Measurements from ENCODE around the gene HNRNPA1L2.
"Not testable (repeated sequence)": the region's sequence is repeated elsewhere in the genome, so short reads cannot be mapped to it uniquely, and the experiment has no call there.

The HNRNPA1L2 gene

GRCh38 chr13:52599037-52599847, 43.0 kb upstream of the HNRNPA1L2 start:
- peaks cover 8% of the 10 kb centered on the region for H3K4me1 ChIP-seq (ENCODE audit: insufficient read depth, low read length, poor library complexity, severe bottlenecking)
- H3K4me3 ChIP-seq (ENCODE audit: low read length, poor library complexity, severe bottlenecking): peak overlapping the region; percentile 80
- H3K4me2 ChIP-seq (ENCODE audit: low read depth, low read length, poor library complexity, severe bottlenecking): peak overlapping the region; percentile 69
- peak overlapping the region; percentile 85 for H3K9ac ChIP-seq (ENCODE audit: low read depth, low read length, poor library complexity, severe bottlenecking)
- no peaks in the 10 kb centered on the region for H3K9me2 ChIP-seq (replicated peaks; ENCODE audit: low read depth, low read length)
- no peaks in the 10 kb centered on the region for H4K20me1 ChIP-seq (ENCODE audit: insufficient read depth, low read length, poor library complexity, severe bottlenecking)
- H2AFZ ChIP-seq (ENCODE audit: low read length): peak overlapping the region; percentile 71
- TF ChIP-seq EZH2phosphoT487 (IDR thresholded peaks at IDR 0.05; ENCODE audit: borderline replicate concordance) (no peak), CTCF (conservative IDR thresholded peaks at IDR 0.05; ENCODE audit: low read length) (no peak)
- H3K79me2 ChIP-seq (ENCODE audit: insufficient read depth, low read length): no peaks in the 10 kb centered on the region
- H3F3A ChIP-seq (ENCODE audit: low read depth): no peaks in the 10 kb centered on the region
- no peaks in the 10 kb centered on the region for H3K9me3 ChIP-seq (ENCODE audit: insufficient read depth, low read depth, low read length)
- no peaks in the 10 kb centered on the region for H3K36me3 ChIP-seq (ENCODE audit: insufficient read depth, low read length)
- no peaks in the 10 kb centered on the region for H3K27me3 ChIP-seq (ENCODE audit: insufficient read depth, low read length, poor library complexity, severe bottlenecking)

- TF ChIP-seq CTCF (conservative IDR thresholded peaks at IDR 0.05; ENCODE audit: low read length): no peak
- no peak for TF ChIP-seq EZH2phosphoT487 (IDR thresholded peaks at IDR 0.05; ENCODE audit: borderline replicate concordance)
- Histone ChIP-seq H3K9me3 (ENCODE audit: insufficient read depth, low read depth, low read length) (no peaks in the 10 kb centered on the region), H3K27me3 (ENCODE audit: insufficient read depth, low read length, poor library complexity, severe bottlenecking) (no peaks in the 10 kb centered on the region), H3K4me1 (ENCODE audit: insufficient read depth, low read length, poor library complexity, severe bottlenecking) (peaks cover 8% of the 10 kb centered on the region), H3F3A (ENCODE audit: low read depth) (no peaks in the 10 kb centered on the region), H3K9me2 (replicated peaks; ENCODE audit: low read depth, low read length) (no peaks in the 10 kb centered on the region), H4K20me1 (ENCODE audit: insufficient read depth, low read length, poor library complexity, severe bottlenecking) (no peaks in the 10 kb centered on the region), H3K4me3 (ENCODE audit: low read length, poor library complexity, severe bottlenecking) (peak overlapping the region; percentile 80), H3K9ac (ENCODE audit: low read depth, low read length, poor library complexity, severe bottlenecking) (peak overlapping the region; percentile 85), H3K4me2 (ENCODE audit: low read depth, low read length, poor library complexity, severe bottlenecking) (peak overlapping the region; percentile 69), H3K79me2 (ENCODE audit: insufficient read depth, low read length) (no peaks in the 10 kb centered on the region), H2AFZ (ENCODE audit: low read length) (peak overlapping the region; percentile 71), H3K36me3 (ENCODE audit: insufficient read depth, low read length) (no peaks in the 10 kb centered on the region)
These were observed 42.2 kb upstream of the HNRNPA1L2 start for GRCh38 chr13:52599848-52600603.

GRCh38 chr13:52600666-52601065, 41.6 kb upstream of the HNRNPA1L2 start:
- H2AFZ ChIP-seq (ENCODE audit: low read length): peak overlapping the region; percentile 71
- no peaks in the 10 kb centered on the region for H3K36me3 ChIP-seq (ENCODE audit: insufficient read depth, low read length)
- peak overlapping the region; percentile 85 for H3K9ac ChIP-seq (ENCODE audit: low read depth, low read length, poor library complexity, severe bottlenecking)
- peak overlapping the region; percentile 69 for H3K4me2 ChIP-seq (ENCODE audit: low read depth, low read length, poor library complexity, severe bottlenecking)
- peak overlapping the region; percentile 80 for H3K4me3 ChIP-seq (ENCODE audit: low read length, poor library complexity, severe bottlenecking)
- H4K20me1 ChIP-seq (ENCODE audit: insufficient read depth, low read length, poor library complexity, severe bottlenecking): no peaks in the 10 kb centered on the region
- no peaks in the 10 kb centered on the region for H3K9me2 ChIP-seq (replicated peaks; ENCODE audit: low read depth, low read length)
- H3K79me2 ChIP-seq (ENCODE audit: insufficient read depth, low read length): no peaks in the 10 kb centered on the region
- H3K4me1 ChIP-seq (ENCODE audit: insufficient read depth, low read length, poor library complexity, severe bottlenecking): peaks cover 8% of the 10 kb centered on the region
- no peaks in the 10 kb centered on the region for H3F3A ChIP-seq (ENCODE audit: low read depth)
- no peak for TF ChIP-seq CTCF (conservative IDR thresholded peaks at IDR 0.05; ENCODE audit: low read length)
- TF ChIP-seq EZH2phosphoT487 (IDR thresholded peaks at IDR 0.05; ENCODE audit: borderline replicate concordance): no peak
- H3K27me3 ChIP-seq (ENCODE audit: insufficient read depth, low read length, poor library complexity, severe bottlenecking): no peaks in the 10 kb centered on the region
- no peaks in the 10 kb centered on the region for H3K9me3 ChIP-seq (ENCODE audit: insufficient read depth, low read depth, low read length)

- not testable (repeated sequence) for H3K79me2 ChIP-seq (ENCODE audit: insufficient read depth, low read length); H2AFZ ChIP-seq (ENCODE audit: low read length); H3K4me3 ChIP-seq (ENCODE audit: low read length, poor library complexity, severe bottlenecking); H3K36me3 ChIP-seq (ENCODE audit: insufficient read depth, low read length); H3K9ac ChIP-seq (ENCODE audit: low read depth, low read length, poor library complexity, severe bottlenecking); H3K4me2 ChIP-seq (ENCODE audit: low read depth, low read length, poor library complexity, severe bottlenecking); H3F3A ChIP-seq (ENCODE audit: low read depth); H3K9me3 ChIP-seq (ENCODE audit: insufficient read depth, low read depth, low read length); H4K20me1 ChIP-seq (ENCODE audit: insufficient read depth, low read length, poor library complexity, severe bottlenecking); H3K9me2 ChIP-seq (replicated peaks; ENCODE audit: low read depth, low read length); H3K27me3 ChIP-seq (ENCODE audit: insufficient read depth, low read length, poor library complexity, severe bottlenecking); H3K4me1 ChIP-seq (ENCODE audit: insufficient read depth, low read length, poor library complexity, severe bottlenecking)
These were observed 38.9 kb upstream of the HNRNPA1L2 start for GRCh38 chr13:52603316-52603715.

GRCh38 chr13:52606126-52606525, 36.1 kb upstream of the HNRNPA1L2 start:
- H3K36me3 ChIP-seq (ENCODE audit: insufficient read depth, low read length); H3K4me1 ChIP-seq (ENCODE audit: insufficient read depth, low read length, poor library complexity, severe bottlenecking); H3K79me2 ChIP-seq (ENCODE audit: insufficient read depth, low read length); H3K9me2 ChIP-seq (replicated peaks; ENCODE audit: low read depth, low read length); H4K20me1 ChIP-seq (ENCODE audit: insufficient read depth, low read length, poor library complexity, severe bottlenecking); H3K9me3 ChIP-seq (ENCODE audit: insufficient read depth, low read depth, low read length); H3K4me3 ChIP-seq (ENCODE audit: low read length, poor library complexity, severe bottlenecking); H3F3A ChIP-seq (ENCODE audit: low read depth); H3K4me2 ChIP-seq (ENCODE audit: low read depth, low read length, poor library complexity, severe bottlenecking); H3K9ac ChIP-seq (ENCODE audit: low read depth, low read length, poor library complexity, severe bottlenecking); H3K27me3 ChIP-seq (ENCODE audit: insufficient read depth, low read length, poor library complexity, severe bottlenecking): not testable (repeated sequence)
- H2AFZ ChIP-seq (ENCODE audit: low read length): peak overlapping the region; percentile 27; the same call in 1 of the 2 replicates
